ENCODE results near the gene TBC1D14. TPM values are rescaled to one million over a fixed set of nuclear protein-coding genes. Genes with fewer than 3 reads are reported as not detected.
A peak's percentile ranks its signal among the peaks of the same experiment; 100 is the strongest.

TBC1D14 gene
- total RNA-seq, 2 donors from 2014 or later, result 42.3 to 43.5 TPM

DNA sequence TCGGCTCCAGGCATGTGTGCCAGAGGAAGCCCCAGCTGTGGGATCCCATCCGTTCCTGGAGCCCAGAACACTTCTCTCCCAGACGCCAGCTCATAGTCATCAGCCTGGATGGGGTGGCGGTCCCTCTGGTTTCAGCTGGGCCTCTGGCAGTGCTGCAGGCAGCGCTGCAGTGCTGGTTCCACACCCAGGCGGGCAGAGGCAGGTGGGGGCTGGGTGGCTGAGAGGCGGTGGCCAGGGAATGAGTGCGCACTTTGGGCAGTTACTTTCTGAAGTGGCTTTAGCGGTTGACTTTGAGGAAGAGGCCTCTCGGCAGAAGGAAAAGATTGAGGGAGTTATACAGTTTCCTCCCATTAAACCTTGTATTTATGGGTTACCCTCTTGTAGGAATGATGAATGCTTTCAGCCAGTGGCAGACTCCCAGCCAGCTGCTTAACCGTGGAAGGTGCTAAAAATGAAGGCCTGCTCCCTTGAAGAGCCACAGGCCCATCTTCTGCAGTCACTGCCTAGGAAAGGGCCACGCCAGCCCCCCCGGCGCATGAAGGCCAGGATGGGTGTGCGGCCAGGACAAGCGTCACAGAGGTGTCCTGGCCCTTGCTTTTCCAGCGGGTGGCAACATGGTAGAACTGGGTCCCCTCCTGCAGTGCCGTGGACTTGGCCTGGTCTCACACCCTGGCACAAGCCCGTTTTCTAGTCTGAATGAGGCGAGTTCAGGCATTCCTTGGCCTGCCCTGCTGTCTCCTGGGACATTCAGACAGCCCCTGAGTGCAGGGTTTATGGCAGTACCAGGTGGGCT, 143.5 kb downstream of the TBC1D14 start:
- WGBS, 2 experiments (ENCODE audit: insufficient coverage in 1 of 2, insufficient read length in 1 of 2), result 93 to 96% methylated on average over 13 to 20 of the region's 20 CpGs
- TF ChIP-seq, protein P1, sequence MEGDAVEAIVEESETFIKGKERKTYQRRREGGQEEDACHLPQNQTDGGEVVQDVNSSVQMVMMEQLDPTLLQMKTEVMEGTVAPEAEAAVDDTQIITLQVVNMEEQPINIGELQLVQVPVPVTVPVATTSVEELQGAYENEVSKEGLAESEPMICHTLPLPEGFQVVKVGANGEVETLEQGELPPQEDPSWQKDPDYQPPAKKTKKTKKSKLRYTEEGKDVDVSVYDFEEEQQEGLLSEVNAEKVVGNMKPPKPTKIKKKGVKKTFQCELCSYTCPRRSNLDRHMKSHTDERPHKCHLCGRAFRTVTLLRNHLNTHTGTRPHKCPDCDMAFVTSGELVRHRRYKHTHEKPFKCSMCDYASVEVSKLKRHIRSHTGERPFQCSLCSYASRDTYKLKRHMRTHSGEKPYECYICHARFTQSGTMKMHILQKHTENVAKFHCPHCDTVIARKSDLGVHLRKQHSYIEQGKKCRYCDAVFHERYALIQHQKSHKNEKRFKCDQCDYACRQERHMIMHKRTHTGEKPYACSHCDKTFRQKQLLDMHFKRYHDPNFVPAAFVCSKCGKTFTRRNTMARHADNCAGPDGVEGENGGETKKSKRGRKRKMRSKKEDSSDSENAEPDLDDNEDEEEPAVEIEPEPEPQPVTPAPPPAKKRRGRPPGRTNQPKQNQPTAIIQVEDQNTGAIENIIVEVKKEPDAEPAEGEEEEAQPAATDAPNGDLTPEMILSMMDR (conservative IDR thresholded peaks at IDR 0.05), result no peak
- H3K27me3 Mint-ChIP-seq (ENCODE audit: insufficient read depth), result no peaks in the 10 kb centered on the region
- DNase-seq, result no peak
- peaks cover 11% of the 10 kb centered on the region for H3K4me1 Mint-ChIP-seq
- H3K36me3 ChIP-seq (ENCODE audit: control insufficient read depth, insufficient read depth, low read length), result peaks cover 27% of the 10 kb centered on the region
- no peak overlapping the region for H3K4me3 Mint-ChIP-seq
- no peaks in the 10 kb centered on the region for H3K9me3 Mint-ChIP-seq
- no peaks in the 10 kb centered on the region for H3K9me3 ChIP-seq (ENCODE audit: control insufficient read depth, low read length)
- H3K9ac ChIP-seq (ENCODE audit: extremely low read depth, low read length, poor library complexity, severe bottlenecking), result no peak overlapping the region
- H3K4me3 ChIP-seq (ENCODE audit: low read length), result no peak overlapping the region
- H3K27ac ChIP-seq (ENCODE audit: low read depth, low read length), result no peak overlapping the region
- no peaks in the 10 kb centered on the region for H3K4me1 ChIP-seq (ENCODE audit: control insufficient read depth, insufficient read depth, low read length)
- peaks cover 32% of the 10 kb centered on the region for H3K36me3 Mint-ChIP-seq (ENCODE audit: low read depth)
- no peaks in the 10 kb centered on the region for H3K27me3 ChIP-seq (ENCODE audit: control insufficient read depth, insufficient read depth, low read length, poor library complexity, severe bottlenecking)
- H3K27ac Mint-ChIP-seq, result no peak overlapping the region

DNA sequence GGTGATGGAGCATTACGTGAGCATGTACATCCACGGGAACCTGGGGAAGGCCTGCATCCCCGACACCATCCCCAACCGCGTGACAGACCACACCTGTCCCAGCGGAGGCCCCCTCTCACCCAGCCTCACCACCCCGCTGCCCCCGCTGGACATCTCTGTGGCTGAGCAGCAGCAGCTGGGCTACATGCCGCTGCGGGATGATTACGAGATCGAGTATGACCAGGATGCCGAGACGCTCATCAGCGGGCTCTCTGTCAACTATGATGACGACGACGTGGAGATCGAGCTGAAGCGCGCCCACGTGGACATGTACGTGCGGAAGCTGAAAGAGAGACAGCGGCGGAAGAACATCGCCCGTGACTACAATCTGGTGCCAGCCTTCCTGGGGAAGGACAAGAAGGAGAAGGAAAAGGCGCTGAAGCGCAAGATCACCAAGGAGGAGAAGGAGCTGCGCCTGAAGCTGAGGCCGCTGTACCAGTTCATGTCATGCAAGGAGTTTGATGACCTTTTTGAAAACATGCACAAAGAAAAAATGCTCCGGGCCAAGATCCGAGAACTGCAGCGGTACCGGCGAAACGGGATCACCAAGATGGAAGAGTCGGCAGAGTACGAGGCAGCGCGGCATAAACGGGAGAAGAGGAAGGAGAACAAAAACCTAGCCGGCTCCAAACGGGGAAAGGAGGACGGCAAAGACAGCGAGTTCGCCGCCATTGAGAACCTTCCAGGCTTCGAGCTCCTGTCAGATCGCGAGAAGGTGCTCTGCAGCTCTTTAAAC, 144.7 kb downstream of the TBC1D14 start:
- WGBS, 2 experiments (ENCODE audit: insufficient coverage in 1 of 2, insufficient read length in 1 of 2), result 96 to 98% methylated on average over 50 to 52 of the region's 52 CpGs
- Histone ChIP-seq H3K27ac (ENCODE audit: low read depth, low read length) (no peak overlapping the region), H3K36me3 (ENCODE audit: control insufficient read depth, insufficient read depth, low read length) (peaks cover 36% of the 10 kb centered on the region), H3K9ac (ENCODE audit: extremely low read depth, low read length, poor library complexity, severe bottlenecking) (no peak overlapping the region), H3K4me1 (ENCODE audit: control insufficient read depth, insufficient read depth, low read length) (no peaks in the 10 kb centered on the region), H3K4me3 (ENCODE audit: low read length) (no peak overlapping the region), H3K27me3 (ENCODE audit: control insufficient read depth, insufficient read depth, low read length, poor library complexity, severe bottlenecking) (no peaks in the 10 kb centered on the region), H3K9me3 (ENCODE audit: control insufficient read depth, low read length) (no peaks in the 10 kb centered on the region)
- Mint-ChIP-seq H3K4me3 (no peak overlapping the region), H3K27me3 (ENCODE audit: insufficient read depth) (no peaks in the 10 kb centered on the region), H3K4me1 (peaks cover 10% of the 10 kb centered on the region), H3K36me3 (ENCODE audit: low read depth) (peaks cover 32% of the 10 kb centered on the region), H3K9me3 (no peaks in the 10 kb centered on the region), H3K27ac (no peak overlapping the region)
- TF ChIP-seq, protein P1 (conservative IDR thresholded peaks at IDR 0.05), result no peak
- peak; percentile 42 for DNase-seq

DNA sequence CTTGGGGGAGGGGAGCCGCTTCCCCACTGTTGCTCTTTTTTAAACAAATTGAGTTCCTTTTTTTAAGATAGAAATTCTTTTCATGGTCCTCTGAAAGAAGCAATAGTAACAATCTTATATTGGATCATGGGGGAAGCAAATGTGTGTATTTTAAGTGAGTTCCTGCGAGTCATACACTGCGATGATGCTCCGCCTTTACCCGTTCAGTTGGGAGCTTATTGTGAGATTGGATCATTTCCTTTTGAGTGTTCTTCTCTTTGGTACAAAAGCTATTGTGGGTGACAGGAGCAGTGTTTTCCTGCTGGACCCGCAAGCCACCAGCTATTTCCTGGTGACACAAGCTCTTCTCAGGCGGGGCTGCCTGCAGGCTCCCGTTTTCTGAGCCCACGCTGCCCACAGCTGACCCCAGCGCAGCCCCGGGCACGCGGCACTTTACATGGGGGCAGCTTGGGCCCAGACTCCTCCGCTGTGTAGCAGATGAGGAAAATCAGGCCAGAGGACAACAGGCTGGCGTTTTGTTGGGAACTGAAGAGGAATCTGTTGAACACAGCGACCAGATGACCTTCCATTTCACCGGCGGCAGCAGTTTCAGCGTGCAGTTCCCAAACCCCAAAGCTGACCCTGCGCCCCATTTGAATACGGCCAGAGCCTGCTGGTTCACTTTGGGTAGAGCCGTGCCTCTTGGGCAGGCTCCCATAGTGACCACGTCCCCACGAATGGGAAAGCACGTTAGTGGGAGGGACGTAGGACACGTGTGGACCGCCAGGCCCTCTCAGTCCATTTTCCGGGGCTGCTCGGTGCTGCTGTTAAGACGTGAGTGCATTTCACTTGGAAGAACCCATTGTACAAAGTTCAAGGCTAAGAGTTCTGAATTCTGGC, 145.7 kb downstream of the TBC1D14 start:
- Histone ChIP-seq H3K27ac (ENCODE audit: low read depth, low read length) (no peak overlapping the region), H3K9ac (ENCODE audit: extremely low read depth, low read length, poor library complexity, severe bottlenecking) (no peak overlapping the region), H3K9me3 (ENCODE audit: control insufficient read depth, low read length) (no peaks in the 10 kb centered on the region), H3K36me3 (ENCODE audit: control insufficient read depth, insufficient read depth, low read length) (peaks cover 47% of the 10 kb centered on the region), H3K27me3 (ENCODE audit: control insufficient read depth, insufficient read depth, low read length, poor library complexity, severe bottlenecking) (no peaks in the 10 kb centered on the region), H3K4me1 (ENCODE audit: control insufficient read depth, insufficient read depth, low read length) (no peaks in the 10 kb centered on the region), H3K4me3 (ENCODE audit: low read length) (no peak overlapping the region)
- Mint-ChIP-seq H3K4me3 (no peak overlapping the region), H3K27me3 (ENCODE audit: insufficient read depth) (no peaks in the 10 kb centered on the region), H3K36me3 (ENCODE audit: low read depth) (peaks cover 37% of the 10 kb centered on the region), H3K9me3 (no peaks in the 10 kb centered on the region), H3K4me1 (peaks cover 5% of the 10 kb centered on the region), H3K27ac (peak overlapping the region; percentile 35)
- 95 to 97% methylated on average over 31 of the region's 31 CpGs for WGBS, 2 experiments (ENCODE audit: insufficient coverage in 1 of 2, insufficient read length in 1 of 2)
- TF ChIP-seq, protein P1 (conservative IDR thresholded peaks at IDR 0.05), result no peak
- DNase-seq, result no peak

Measured in endodermal cell (in vitro differentiated cells).